Colonic mucosa (tissue), 4 donors: ENCODE data around the gene FRMPD2. TPM values are rescaled to one million over a fixed set of nuclear protein-coding genes. Genes with fewer than 3 reads are reported as not detected.

Experiments used
- DNase-seq: peaks from one replicate; pipeline ENCODE4 v3.0.0-alpha.2; 2020
- H3K27ac ChIP-seq: fragments of 200-600 bp; one replicate; pipeline ENCODE4 v1.8.0; 2021
- H3K27me3 ChIP-seq: fragments of 200-600 bp; one replicate; pipeline ENCODE4 v1.8.0; 2021
- H3K36me3 ChIP-seq: fragments of 200-600 bp; one replicate; pipeline ENCODE4 v1.8.0; 2021
- H3K4me1 ChIP-seq: fragments of 200-600 bp; one replicate; pipeline ENCODE4 v1.8.0; 2021; ENCODE audit warnings: mild to moderate bottlenecking
- H3K4me3 ChIP-seq: fragments of 200-600 bp; one replicate; pipeline ENCODE4 v1.8.0; 2021
- H3K9ac ChIP-seq, 2 donors: one replicate each; pipeline ENCODE4 v1.7.0; 2013; ENCODE audit warnings: control low read depth in 2 of 2, low read depth in 2 of 2, low read length in 2 of 2
- H3K9me3 ChIP-seq: fragments of 200-600 bp; one replicate; pipeline ENCODE4 v1.8.0; 2021
- CTCF ChIP-seq: fragments of 200-600 bp; IDR thresholded peaks from one replicate; pipeline ENCODE4 v1.8.0; 2022; ENCODE audit warnings: antibody characterized with exemption, mild to moderate bottlenecking
- intact Hi-C: fragments of 100-400 bp; cut with DNase I; formaldehyde crosslinking; loops from one replicate; pipeline ENCODE4 v1.14.1; 2022
- total RNA-seq, 2 donors: library from RNA; stranded (reverse); fragmentation: NEBNext Ultra II Directional in 1 of 2; extraction: Animal tissue kit (Norgen Biotek cat#: 25700) in 1 of 2; gene quantifications; one replicate each; pipeline ENCODE4 v1.2.1, GENCODE V29; 2021
- donor health status: healthy.
- donor health status: DM: no; HTN: no; CAD: no.
- donor health status: DM: no; HTN: no; CAD: no.

Gene FRMPD2
- total RNA-seq, 2 donors from 2014 or later, result 0.35 TPM; not detected in 1

GRCh38 chr10:48236199-48236621 is 38.3 kb downstream of the FRMPD2 start:
- no peak overlapping the region for H3K4me3 ChIP-seq
- DNase-seq, result no peak
- H3K9me3 ChIP-seq, result no peaks in the 10 kb centered on the region
- intact Hi-C loops, result no loop called here
- TF ChIP-seq CTCF, result no peak
- H3K9ac ChIP-seq, result no peak overlapping the region
- no peaks in the 10 kb centered on the region for H3K36me3 ChIP-seq
- H3K27ac ChIP-seq, result no peak overlapping the region
- no peaks in the 10 kb centered on the region for H3K4me1 ChIP-seq
- no peaks in the 10 kb centered on the region for H3K27me3 ChIP-seq

- TF ChIP-seq CTCF, result no peak
- H3K27me3 ChIP-seq, result no peaks in the 10 kb centered on the region
Measured at GRCh38 chr10:48235501-48235900, 39.0 kb downstream of the FRMPD2 start.

GRCh38 chr10:48234787-48235186 is 39.7 kb downstream of the FRMPD2 start:
- Histone ChIP-seq H3K4me3 (no peak overlapping the region), H3K9ac (no peak overlapping the region), H3K27me3 (no peaks in the 10 kb centered on the region), H3K27ac (no peak overlapping the region), H3K36me3 (no peaks in the 10 kb centered on the region), H3K9me3 (no peaks in the 10 kb centered on the region), H3K4me1 (no peaks in the 10 kb centered on the region)
- DNase-seq, result no peak
- intact Hi-C loops, result no loop called here
- no peak for TF ChIP-seq CTCF

More at GRCh38 chr10:48235501-48235900, 39.0 kb downstream of the FRMPD2 start:
- Histone ChIP-seq H3K4me3 (no peak overlapping the region), H3K9me3 (no peaks in the 10 kb centered on the region), H3K9ac (no peak overlapping the region), H3K27ac (no peak overlapping the region), H3K36me3 (no peaks in the 10 kb centered on the region), H3K4me1 (no peaks in the 10 kb centered on the region)
- intact Hi-C loops, result no loop called here
- DNase-seq, result no peak

GRCh38 chr10:48234295-48234694 is 40.2 kb downstream of the FRMPD2 start:
- Histone ChIP-seq H3K4me1 (no peaks in the 10 kb centered on the region), H3K27me3 (no peaks in the 10 kb centered on the region), H3K36me3 (no peaks in the 10 kb centered on the region), H3K27ac (no peak overlapping the region), H3K9me3 (no peaks in the 10 kb centered on the region), H3K9ac (no peak overlapping the region), H3K4me3 (no peak overlapping the region)
- DNase-seq, result no peak
- no peak for TF ChIP-seq CTCF
- intact Hi-C loops, result no loop called here

DNA sequence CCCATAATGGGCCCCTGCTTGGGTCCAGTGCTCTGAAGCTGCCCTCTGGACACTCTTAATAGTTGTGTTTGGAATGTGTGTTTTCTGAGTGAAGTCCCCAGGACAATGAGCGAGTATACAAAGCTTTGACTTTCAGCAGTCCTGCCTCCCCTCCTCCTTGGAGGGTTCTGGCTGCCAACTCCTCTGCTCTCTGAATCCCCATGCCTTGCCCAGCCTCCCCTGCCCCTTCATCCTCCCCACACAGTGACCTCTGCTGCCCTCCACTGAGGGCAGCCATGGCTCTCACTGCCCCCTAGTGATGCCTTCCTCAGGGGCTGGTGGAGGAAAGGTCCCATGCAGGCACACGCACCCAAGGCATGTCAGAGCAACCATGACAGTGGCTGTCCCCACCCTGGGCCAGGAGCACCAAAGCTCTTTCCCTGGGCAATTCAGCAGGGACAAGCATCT is 40.9 kb downstream of the FRMPD2 start:
- H3K27me3 ChIP-seq, result no peaks in the 10 kb centered on the region
- H3K4me3 ChIP-seq, result no peak overlapping the region
- no peaks in the 10 kb centered on the region for H3K36me3 ChIP-seq
- intact Hi-C loops, result no loop called here
- no peaks in the 10 kb centered on the region for H3K9me3 ChIP-seq
- TF ChIP-seq CTCF, result no peak
- no peak overlapping the region for H3K9ac ChIP-seq
- H3K27ac ChIP-seq, result no peak overlapping the region
- DNase-seq, result no peak
- no peaks in the 10 kb centered on the region for H3K4me1 ChIP-seq
